Liver (tissue), 9 donors: Measurements from ENCODE around the gene MTO1. TPM values are rescaled to one million over a fixed set of nuclear protein-coding genes. Genes with fewer than 3 reads are reported as not detected.
"Not testable (repeated sequence)": the region's sequence is repeated elsewhere in the genome, so short reads cannot be mapped to it uniquely, and the experiment has no call there.

Source experiments
- DNase-seq: peaks from one replicate; pipeline ENCODE4 v3.0.0-alpha.2; 2017; ENCODE audit warnings: low spot score
- H3K27ac ChIP-seq, 2 donors: one replicate each; pipeline ENCODE4 v1.7.0; 2013; ENCODE audit warnings: inconsistent platforms in 2 of 2, low read length in 2 of 2, control low read depth in 1 of 2, low read depth in 1 of 2, mild to moderate bottlenecking in 1 of 2
- H3K27me3 ChIP-seq, 4 donors: one replicate each; pipeline versions ENCODE4 v1.6.1 to v1.7.0; 2013; ENCODE audit warnings: low read length in 3 of 4, inconsistent platforms in 1 of 4, mild to moderate bottlenecking in 1 of 4, moderate library complexity in 1 of 4; ENCODE audit not compliant: control insufficient read depth in 4 of 4, insufficient read depth in 4 of 4
- H3K36me3 ChIP-seq, 4 donors: one replicate each; pipeline versions ENCODE4 v1.6.1 to v1.7.0; 2013; ENCODE audit warnings: low read length in 3 of 4, mild to moderate bottlenecking in 3 of 4, low read depth in 1 of 4, moderate library complexity in 1 of 4; ENCODE audit not compliant: control insufficient read depth in 4 of 4, insufficient read depth in 3 of 4
- H3K4me1 ChIP-seq, 4 donors: one replicate each; pipeline versions ENCODE4 v1.6.1 to v1.7.0; 2013; ENCODE audit warnings: low read length in 3 of 4, mild to moderate bottlenecking in 3 of 4, moderate library complexity in 1 of 4; ENCODE audit not compliant: control insufficient read depth in 4 of 4, insufficient read depth in 4 of 4
- H3K4me3 ChIP-seq, 3 donors: one replicate each; pipeline versions ENCODE4 v1.6.1 to v1.7.0; 2013; ENCODE audit warnings: low read length in 3 of 3, control low read depth in 1 of 3, low read depth in 1 of 3, mild to moderate bottlenecking in 1 of 3
- H3K9ac ChIP-seq, 2 donors: one replicate each; pipeline ENCODE4 v1.7.0; 2013; ENCODE audit warnings: low read length in 2 of 2, mild to moderate bottlenecking in 2 of 2, moderate library complexity in 2 of 2, control low read depth in 1 of 2, low read depth in 1 of 2
- H3K9me3 ChIP-seq, 4 donors: one replicate each; pipeline versions ENCODE4 v1.6.1 to v1.7.0; 2013; ENCODE audit warnings: low read length in 3 of 4; ENCODE audit not compliant: control insufficient read depth in 4 of 4
- EGR1 ChIP-seq, 2 donors: IDR thresholded peaks; 2 replicates each; pipeline ENCODE4 v1.6.1; 2016 to 2018; ENCODE audit warnings: antibody characterized with exemption in 2 of 2, low read depth in 2 of 2
- HNF4A ChIP-seq, 2 donors: conservative IDR thresholded peaks; 2 replicates each; pipeline ENCODE4 v1.6.1; 2016; ENCODE audit warnings: antibody characterized with exemption in 2 of 2, mild to moderate bottlenecking in 2 of 2
- HNF4G ChIP-seq: IDR thresholded peaks from 2 replicates; pipeline ENCODE4 v1.6.1; 2016; ENCODE audit warnings: antibody characterized with exemption
- JUND ChIP-seq, 2 donors: IDR thresholded peaks; 2 replicates each; pipeline ENCODE4 v1.6.1; 2016; ENCODE audit warnings: antibody characterized with exemption in 2 of 2
- RAD21 ChIP-seq, 2 donors: IDR thresholded peaks; 2 replicates each; pipeline ENCODE4 v1.6.1; 2016; ENCODE audit warnings: antibody characterized with exemption in 2 of 2, mild to moderate bottlenecking in 2 of 2
- REST ChIP-seq: IDR thresholded peaks from 2 replicates; pipeline ENCODE4 v1.6.1; 2016; ENCODE audit warnings: antibody characterized with exemption, mild to moderate bottlenecking
- RXRA ChIP-seq, 2 donors: IDR thresholded peaks; 2 replicates each; pipeline ENCODE4 v1.6.1; 2017 to 2018; ENCODE audit warnings: antibody characterized with exemption in 2 of 2, mild to moderate bottlenecking in 1 of 2
- SP1 ChIP-seq: IDR thresholded peaks from 2 replicates; pipeline ENCODE4 v1.6.1; 2018; ENCODE audit warnings: antibody characterized with exemption, mild to moderate bottlenecking
- TAF1 ChIP-seq: conservative IDR thresholded peaks from 2 replicates; pipeline ENCODE4 v1.6.1; 2016; ENCODE audit warnings: antibody characterized with exemption, mild to moderate bottlenecking
- YY1 ChIP-seq: IDR thresholded peaks from 2 replicates; pipeline ENCODE4 v1.6.1; 2016; ENCODE audit warnings: antibody characterized with exemption, mild to moderate bottlenecking
- WGBS: extraction: QIAGEN DNeasy Blood & Tissue Kit; methylation state at CpG from one replicate; pipeline ENCODE4 v1.1.7; 2013; 5-methylcytosine and 5-hydroxymethylcytosine counted together
- polyA plus RNA-seq, 2 donors: library from polyadenylated mRNA; stranded (reverse) in 1 of 2; unstranded in 1 of 2; fragments of 200-250 nt in 1 of 2; fragments of >200 nt in 1 of 2; fragmentation: Nextera tagmentation in 1 of 2; extraction: Ambion mirVana in 1 of 2; gene quantifications; one replicate each; pipeline versions ENCODE4 v1.2.1 to v1.2.3, GENCODE V29; 2013 to 2015
- total RNA-seq, 2 donors: library from RNA; depleted of rRNA; stranded (reverse); fragments of >200 nt; gene quantifications; one replicate each; pipeline ENCODE4 v1.2.3, GENCODE V29; 2014
- TF ChIP-seq, protein P1 (sequence below): IDR thresholded peaks from 2 replicates; pipeline ENCODE4 v1.6.1; 2016; ENCODE audit warnings: antibody characterized with exemption
- donor health status: healthy.
- donor health status: healthy.
- donor health status: healthy.
- donor health status: healthy.
- donor health status: healthy.

Gene MTO1
- total and polyA plus RNA-seq, 4 donors: 12.9 to 64.4 (median 20.6) TPM

- H3K9ac ChIP-seq, H3K27me3 ChIP-seq, H3K9me3 ChIP-seq, DNase-seq: not testable (repeated sequence)
- H3K4me3 ChIP-seq: peak overlapping the region in 2 of 3 donors; percentile 49 to 84
- H3K4me1 ChIP-seq: peaks cover 3 to 43% (median 22%) of the 10 kb centered on the region in 4 donors
- WGBS: 18% methylated on average over 16 of the region's 19 CpGs
- peaks cover 8 to 41% (median 32%) of the 10 kb centered on the region in 4 donors for H3K36me3 ChIP-seq
- peak overlapping the region in 1 of 2 donors; percentile 64 for H3K27ac ChIP-seq
Observed at GRCh38 chr6:73518100-73518981, 56.8 kb downstream of the MTO1 start.

GRCh38 chr6:73518982-73519881 is 57.7 kb downstream of the MTO1 start:
- Histone ChIP-seq H3K4me3 (peak overlapping the region; percentile 84 to 95 (median 87)), H3K36me3 (peaks cover 8 to 41% (median 32%) of the 10 kb centered on the region in 4 donors), H3K9ac (peak overlapping the region; percentile 96 to 97), H3K4me1 (peaks cover 3 to 50% (median 22%) of the 10 kb centered on the region in 4 donors), H3K27ac (peak overlapping the region; percentile 97 to 99)
- WGBS: 7% methylated on average over 7 of the region's 8 CpGs
- H3K27me3 ChIP-seq, H3K9me3 ChIP-seq, DNase-seq: not testable (repeated sequence)

DNA sequence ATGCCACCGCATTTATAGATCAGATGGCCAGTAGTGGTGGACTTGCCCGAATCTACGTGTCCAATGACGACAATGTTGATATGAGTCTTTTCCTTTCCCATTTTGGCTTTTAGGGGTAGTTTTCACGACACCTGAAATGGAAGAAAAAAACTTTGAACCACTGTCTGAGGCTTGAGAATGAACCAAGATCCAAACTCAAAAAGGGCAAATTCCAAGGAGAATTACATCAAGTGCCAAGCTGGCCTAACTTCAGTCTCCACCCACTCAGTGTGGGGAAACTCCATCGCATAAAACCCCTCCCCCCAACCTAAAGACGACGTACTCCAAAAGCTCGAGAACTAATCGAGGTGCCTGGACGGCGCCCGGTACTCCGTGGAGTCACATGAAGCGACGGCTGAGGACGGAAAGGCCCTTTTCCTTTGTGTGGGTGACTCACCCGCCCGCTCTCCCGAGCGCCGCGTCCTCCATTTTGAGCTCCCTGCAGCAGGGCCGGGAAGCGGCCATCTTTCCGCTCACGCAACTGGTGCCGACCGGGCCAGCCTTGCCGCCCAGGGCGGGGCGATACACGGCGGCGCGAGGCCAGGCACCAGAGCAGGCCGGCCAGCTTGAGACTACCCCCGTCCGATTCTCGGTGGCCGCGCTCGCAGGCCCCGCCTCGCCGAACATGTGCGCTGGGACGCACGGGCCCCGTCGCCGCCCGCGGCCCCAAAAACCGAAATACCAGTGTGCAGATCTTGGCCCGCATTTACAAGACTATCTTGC is 58.6 kb downstream of the MTO1 start:
- peak; percentile 47 to 54 for TF ChIP-seq HNF4A (conservative IDR thresholded peaks at IDR 0.05)
- peak; percentile 28 to 72 for TF ChIP-seq JUND (IDR thresholded peaks at IDR 0.05)
- TF ChIP-seq, protein P1, sequence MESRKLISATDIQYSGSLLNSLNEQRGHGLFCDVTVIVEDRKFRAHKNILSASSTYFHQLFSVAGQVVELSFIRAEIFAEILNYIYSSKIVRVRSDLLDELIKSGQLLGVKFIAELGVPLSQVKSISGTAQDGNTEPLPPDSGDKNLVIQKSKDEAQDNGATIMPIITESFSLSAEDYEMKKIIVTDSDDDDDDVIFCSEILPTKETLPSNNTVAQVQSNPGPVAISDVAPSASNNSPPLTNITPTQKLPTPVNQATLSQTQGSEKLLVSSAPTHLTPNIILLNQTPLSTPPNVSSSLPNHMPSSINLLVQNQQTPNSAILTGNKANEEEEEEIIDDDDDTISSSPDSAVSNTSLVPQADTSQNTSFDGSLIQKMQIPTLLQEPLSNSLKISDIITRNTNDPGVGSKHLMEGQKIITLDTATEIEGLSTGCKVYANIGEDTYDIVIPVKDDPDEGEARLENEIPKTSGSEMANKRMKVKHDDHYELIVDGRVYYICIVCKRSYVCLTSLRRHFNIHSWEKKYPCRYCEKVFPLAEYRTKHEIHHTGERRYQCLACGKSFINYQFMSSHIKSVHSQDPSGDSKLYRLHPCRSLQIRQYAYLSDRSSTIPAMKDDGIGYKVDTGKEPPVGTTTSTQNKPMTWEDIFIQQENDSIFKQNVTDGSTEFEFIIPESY: no peak
- TF ChIP-seq TAF1: no peak
- no peak for TF ChIP-seq REST
- peak; percentile 68 to 70 for TF ChIP-seq EGR1 (IDR thresholded peaks at IDR 0.05; ENCODE audit: low read depth in 2 of 2)
- TF ChIP-seq RAD21 (IDR thresholded peaks at IDR 0.05): peak in 1 of 2 donors; percentile 13
- TF ChIP-seq HNF4G: no peak
- TF ChIP-seq SP1: peak; percentile 21
- peak; percentile 97 for TF ChIP-seq YY1
- peak in 1 of 2 donors; percentile 8 for TF ChIP-seq RXRA (IDR thresholded peaks at IDR 0.05)
- H3K27ac ChIP-seq: peak overlapping the region; percentile 97 to 99
- H3K27me3 ChIP-seq: no peaks in the 10 kb centered on the region
- under 1% methylated on average over 56 of the region's 56 CpGs for WGBS
- H3K36me3 ChIP-seq: peaks cover 8 to 37% (median 30%) of the 10 kb centered on the region in 4 donors
- peak; percentile 76 for DNase-seq
- peaks cover 3 to 50% (median 22%) of the 10 kb centered on the region in 4 donors for H3K4me1 ChIP-seq
- peak overlapping the region; percentile 97 for H3K9ac ChIP-seq
- H3K9me3 ChIP-seq: no peaks in the 10 kb centered on the region
- H3K4me3 ChIP-seq: peak overlapping the region; percentile 84 to 95 (median 87)
